ENCODE results near the gene CAPN1.

DNA sequence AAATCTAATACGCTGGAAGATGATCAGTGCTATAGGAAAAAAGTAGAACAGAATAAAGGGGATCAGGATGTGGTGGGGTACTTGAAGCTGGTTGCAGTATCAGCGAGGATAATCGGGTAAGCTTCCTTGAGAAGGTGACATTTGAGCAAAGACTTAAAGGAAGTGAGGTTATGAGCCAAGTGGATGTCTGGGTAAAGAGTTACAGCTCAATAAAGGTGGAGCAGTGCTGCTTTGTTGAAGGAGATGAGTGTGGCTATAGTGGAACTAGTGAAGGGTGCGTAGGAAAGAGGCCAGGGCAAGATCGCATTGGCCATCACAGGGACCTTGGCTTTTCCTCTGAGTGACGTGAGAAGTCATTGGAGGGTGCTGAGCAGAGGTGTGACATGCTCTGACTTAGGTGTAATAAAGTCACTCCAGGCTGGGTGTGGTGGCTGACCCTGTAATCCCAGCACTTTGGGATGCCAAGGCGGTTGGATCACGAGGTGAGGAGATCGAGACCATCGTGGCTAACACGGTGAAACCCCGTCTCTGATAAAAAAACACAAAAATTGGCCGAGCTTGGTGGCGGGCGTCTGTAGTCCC is 45.1 kb upstream of the CAPN1 start:
- TF ChIP-seq POLR2AphosphoS5 (IDR thresholded peaks at IDR 0.05) (no peak), POLR2A (IDR thresholded peaks at IDR 0.05) (no peak), EP300 (IDR thresholded peaks at IDR 0.05) (no peak)
- TF ChIP-seq, protein P1, sequence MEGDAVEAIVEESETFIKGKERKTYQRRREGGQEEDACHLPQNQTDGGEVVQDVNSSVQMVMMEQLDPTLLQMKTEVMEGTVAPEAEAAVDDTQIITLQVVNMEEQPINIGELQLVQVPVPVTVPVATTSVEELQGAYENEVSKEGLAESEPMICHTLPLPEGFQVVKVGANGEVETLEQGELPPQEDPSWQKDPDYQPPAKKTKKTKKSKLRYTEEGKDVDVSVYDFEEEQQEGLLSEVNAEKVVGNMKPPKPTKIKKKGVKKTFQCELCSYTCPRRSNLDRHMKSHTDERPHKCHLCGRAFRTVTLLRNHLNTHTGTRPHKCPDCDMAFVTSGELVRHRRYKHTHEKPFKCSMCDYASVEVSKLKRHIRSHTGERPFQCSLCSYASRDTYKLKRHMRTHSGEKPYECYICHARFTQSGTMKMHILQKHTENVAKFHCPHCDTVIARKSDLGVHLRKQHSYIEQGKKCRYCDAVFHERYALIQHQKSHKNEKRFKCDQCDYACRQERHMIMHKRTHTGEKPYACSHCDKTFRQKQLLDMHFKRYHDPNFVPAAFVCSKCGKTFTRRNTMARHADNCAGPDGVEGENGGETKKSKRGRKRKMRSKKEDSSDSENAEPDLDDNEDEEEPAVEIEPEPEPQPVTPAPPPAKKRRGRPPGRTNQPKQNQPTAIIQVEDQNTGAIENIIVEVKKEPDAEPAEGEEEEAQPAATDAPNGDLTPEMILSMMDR (IDR thresholded peaks at IDR 0.05): no peak

Data from suprapubic skin (tissue), 4 donors.